ENCODE results near the gene ISCA1.

The ISCA1 gene

DNA sequence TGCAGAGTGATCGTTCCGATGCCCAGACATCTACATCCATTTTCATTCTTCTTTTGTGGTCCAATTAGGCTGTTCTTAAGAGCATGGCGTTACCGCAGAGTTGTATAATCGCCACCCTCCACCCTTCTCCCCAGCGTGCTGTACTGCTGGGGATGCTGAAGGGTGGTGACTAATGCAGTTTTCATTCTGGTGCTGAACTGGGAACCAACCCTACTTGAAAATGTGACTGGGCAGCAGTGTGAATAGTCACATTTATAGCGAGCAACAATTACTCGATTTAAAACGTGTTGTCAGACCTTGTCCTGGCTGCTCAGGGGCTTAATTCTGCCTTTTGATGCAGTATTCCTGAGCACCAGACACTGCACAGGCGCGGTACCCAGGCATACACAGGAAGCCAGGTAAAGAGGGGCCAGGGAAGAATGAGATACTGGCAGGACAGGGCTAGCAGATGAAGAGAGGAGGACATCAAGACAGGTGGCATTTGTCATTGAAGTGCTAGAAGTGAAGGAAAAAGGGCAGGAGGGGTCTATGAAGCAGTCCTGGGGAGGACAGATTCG is 719 bp upstream of the ISCA1 start:
- DNase-seq = no peak

DNA sequence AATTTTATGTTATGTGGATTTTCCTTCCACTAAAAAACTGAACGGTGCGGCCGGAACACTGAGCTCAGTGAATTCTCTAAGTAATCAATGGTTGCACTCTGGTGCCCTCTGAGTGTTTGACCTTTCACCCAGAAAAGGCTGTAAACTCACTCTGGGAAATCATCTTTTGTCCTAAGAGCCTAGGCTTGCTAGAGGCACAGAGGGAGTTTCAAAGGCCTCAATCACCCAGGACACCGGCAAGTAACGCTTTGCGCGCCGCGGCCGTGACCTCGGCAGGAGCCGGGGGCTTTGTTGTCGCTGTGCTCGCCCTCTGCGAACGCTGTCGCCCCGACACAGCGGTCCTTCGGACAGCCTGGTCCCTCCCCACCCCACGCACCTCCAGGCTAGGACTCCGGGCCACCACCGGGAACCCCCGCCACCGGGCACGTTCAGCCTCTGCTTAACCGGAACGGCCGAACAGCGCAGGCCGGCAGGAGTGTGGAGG is 703 bp downstream of the ISCA1 start:
- DNase-seq = no peak

DNA sequence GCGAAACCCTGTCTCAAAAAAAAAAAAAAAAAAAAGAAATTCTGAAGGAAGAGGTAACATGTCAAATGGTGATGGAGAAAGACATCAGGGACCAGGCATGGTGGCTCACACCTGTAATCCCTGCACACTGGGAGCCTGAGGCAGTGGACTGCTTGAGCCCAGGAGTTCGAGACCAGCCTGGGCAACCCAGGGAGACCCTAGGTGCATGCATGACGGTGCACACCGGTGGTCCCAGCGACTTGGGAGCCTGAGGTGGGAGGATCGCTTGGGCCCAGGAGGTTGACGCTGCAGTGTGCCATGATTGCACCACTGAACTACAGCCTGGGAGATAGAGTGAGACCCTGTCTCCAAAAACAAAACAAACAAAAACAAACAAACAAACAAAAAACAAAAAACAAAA is 1.8 kb downstream of the ISCA1 start:
- DNase-seq = no peak

DNA sequence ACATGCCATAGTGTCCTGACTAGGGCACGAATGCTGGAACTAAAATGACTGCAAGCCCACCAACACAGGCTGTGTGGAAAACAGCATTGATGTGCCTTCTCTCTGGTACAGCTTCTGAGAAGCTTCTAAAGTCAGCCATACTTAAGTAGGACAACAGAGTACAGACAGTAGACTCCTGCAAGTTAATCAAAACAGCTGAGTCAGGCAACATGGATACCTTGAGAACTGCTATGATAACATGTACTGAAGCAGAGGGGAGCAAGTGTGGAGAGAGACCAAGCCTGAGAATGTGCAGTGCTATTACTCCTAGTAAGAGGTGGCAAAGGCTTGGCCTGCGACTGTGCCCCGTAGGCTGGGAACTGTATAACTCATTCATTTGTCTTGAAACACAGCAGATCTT is 2.5 kb downstream of the ISCA1 start:
- DNase-seq = no peak

DNA sequence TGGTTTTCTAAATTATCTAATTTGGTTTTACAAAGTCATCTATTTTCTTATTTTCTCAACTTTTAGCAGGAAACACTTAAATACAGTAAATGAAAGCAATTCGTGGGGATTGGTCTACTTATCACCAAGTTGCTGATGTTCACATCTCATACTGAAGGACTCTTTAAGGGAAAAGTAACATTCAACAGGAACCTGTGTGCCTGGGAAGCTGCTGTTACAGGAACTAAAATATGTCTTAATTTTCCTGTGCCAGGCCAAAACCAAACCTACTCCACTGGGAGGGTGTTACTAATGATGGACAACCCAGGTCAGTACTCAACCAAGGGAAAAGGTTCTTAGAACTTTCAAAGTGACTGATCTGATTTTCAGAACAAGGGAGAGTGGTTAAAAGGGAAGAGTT is 5.3 kb downstream of the ISCA1 start:
- no peak for DNase-seq

DNA sequence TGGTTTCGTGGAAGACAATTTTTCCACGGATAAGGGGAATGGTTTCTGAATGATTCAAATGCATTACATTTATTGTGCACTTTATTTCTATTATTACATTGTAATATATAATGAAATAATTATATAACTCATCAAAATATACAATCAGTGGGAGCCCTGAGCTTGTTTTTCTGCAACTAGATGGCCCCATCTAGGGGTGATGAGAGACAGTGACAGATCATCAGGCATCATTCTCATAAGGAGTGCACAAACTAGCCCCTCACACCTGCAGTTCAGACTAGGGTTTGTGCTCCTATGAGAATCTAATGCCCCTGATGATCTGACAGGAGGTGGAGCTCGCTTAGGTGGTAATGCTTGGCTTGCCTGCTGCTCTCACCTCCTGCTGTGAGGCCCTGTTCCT is 6.4 kb downstream of the ISCA1 start:
- DNase-seq = no peak

DNA sequence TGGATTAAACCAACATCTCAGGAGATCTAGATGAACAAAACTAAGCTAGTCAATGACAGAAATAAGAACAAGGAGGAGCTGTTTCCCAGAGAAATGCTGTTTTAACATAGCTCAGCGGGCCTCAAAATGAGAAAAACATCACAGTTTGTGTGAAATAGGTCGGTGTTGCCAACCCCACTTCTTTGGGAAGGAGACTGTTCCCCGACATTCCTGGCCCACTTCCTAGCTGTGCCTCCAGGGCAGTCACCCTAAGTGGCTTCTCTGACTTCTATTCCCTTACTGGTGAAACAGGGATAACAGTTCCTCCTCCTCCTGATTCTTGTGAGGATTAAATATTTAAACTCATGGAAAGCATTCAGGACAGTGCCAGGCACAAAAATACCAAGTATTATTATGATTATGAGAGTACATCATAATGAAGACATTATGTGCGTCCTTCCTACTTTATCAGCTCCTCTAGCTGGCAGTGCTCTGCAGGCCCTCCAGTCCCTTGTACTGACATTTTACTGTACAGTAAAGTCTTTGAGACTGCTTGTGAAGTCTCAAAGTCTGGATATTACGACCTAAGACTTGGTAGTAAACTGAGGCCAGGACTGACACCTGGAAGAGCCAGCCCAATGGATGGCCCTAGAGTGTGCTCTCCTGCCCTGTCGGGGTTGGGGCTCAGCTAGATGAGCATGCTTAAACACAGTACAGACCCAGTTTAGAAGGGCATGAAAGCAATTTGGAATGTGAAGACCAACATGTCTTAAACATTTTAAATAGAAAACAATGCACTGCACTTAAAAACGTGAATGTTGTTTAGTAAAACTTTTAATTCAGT is 7.3 kb downstream of the ISCA1 start:
- DNase-seq = no peak

DNA sequence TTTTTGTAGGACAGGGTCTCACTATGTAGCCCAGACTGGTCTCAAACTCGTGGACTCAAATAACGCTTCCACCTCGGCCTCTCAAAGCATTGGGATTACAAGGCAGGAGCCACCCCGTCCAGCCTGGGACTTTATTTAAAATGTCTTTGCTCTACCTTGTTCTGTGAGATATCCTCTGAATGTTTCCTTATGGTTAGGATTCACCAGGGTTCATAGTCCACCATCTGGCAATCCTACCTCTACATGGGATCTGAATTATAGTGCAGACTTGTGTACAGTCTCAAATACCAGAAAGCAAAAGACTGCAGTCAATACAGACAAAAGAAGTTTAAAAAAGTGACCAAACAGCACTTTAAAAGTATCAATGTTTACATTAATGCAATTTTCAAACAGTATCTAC is 10.1 kb downstream of the ISCA1 start:
- no peak for DNase-seq

DNA sequence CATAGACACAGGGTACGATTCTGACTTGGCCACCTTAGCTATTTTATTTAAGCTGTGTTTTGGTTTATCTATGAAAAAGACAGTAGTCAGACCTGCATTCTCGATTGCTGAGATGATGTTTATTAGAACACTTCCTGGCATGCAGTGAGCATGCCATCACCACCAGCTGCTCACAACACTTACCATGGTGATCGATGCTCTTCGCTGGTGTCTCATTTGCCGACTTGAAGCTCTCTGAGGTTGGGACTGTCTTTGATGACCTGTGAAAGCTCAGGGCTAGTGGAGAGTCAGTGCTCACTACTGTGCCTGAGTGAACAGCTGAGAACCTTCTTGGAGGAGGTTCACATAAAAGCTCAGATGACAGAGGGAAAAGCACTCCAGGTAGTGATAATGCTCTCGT is 18.5 kb downstream of the ISCA1 start:
- DNase-seq = no peak

DNA sequence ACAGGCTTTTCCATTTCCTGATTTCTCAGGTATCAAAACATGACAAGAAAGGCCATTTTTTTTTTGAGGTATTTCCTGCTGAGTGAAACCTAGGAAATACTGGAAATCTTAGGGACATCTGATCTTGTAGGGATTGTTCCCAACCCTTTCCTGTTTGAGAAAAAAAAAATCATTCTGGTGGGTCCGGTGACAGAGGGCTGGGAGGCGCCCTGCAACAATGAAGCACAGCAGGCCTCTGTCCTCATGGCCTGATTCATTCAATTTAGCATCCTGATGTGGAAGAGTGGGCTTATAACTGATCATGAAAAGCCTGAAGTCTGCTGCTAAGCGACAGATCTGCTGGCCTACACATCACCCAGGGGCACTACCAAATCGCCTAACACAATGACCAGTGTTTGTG is 19.8 kb downstream of the ISCA1 start:
- DNase-seq = no peak

DNA sequence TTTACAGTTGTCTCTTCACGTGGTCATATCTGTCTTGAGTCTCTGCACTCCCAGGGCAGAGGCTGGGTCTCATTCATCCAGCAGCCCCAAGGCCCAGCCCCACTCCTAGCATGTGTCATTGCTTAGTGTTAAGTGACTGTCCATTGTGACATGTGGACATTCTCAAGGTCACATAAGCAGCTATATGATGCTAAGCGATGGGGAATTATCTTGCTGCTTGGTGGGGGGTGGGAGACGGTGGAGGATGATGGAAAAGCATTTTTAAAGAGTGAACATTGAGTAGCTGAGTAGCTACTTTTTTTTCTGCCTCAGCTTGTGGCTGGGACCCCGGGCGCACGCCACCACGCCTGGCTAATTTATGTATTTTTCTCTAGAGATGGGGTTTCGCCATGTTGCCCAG is 22.8 kb downstream of the ISCA1 start, which contains the start of gene C9orf153:
Gene C9orf153 (minus strand): TSS at position 101 of the 400 bp plus-strand sequence. CDS start 30,054 bp downstream, outside the sequence.
- no peak for DNase-seq

DNA sequence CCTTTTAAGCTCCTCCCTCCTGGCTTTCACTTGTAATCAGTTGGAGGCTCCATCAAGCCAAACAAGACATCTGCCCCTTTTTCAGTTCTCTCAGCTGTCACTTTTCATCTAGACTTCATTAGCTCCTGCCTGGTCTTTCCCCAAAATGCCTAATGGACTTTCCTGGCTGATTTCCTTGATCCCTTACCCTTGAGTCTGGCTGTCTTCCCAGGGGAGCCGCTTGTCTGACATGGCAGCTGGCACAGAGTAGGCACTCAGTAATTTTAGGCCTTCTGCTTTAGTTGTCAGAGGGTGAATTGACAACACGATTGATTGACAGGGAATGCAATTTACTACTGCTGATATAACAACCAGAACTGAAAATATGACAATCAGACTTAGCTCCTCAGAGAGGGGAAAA is 24.9 kb downstream of the ISCA1 start:
- DNase-seq = no peak

DNA sequence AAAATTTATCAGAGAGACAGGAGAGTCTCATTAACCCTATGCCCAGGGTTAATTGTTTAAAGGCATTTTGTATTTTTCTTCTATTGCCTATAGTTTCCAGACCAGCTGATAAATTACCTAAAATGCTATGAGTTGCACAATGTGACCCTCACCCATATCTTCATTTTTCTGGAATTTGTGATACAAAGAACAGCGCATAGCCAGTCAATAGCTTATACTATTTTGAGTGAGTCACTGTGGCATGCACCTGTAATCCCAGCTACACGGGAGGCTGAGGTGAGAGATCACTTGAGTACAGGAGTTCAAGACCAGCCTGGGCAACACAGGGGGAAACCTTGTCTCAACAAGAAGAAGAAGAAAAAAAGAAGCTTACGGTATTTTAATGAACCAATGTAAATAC is 25.7 kb downstream of the ISCA1 start:
- no peak for DNase-seq

DNA sequence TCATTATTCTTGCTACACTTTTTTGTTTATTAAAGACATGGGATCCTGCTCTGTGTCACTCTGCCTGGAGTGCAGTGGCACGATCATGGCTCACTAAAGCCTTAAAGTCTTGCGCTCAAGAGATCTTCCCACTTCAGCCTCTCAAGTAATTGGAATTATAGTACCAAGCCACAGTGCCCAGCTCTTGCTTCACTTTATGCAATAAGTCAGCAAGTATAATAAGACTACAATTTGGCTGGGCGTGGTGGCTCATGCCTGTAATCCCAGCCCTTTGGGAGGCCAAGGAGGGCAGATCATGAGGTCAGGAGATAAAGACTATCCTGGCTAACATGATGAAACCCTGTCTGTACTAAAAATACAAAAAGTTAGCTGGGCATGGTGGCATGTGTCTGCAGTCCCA is 28.8 kb downstream of the ISCA1 start:
- no peak for DNase-seq

DNA sequence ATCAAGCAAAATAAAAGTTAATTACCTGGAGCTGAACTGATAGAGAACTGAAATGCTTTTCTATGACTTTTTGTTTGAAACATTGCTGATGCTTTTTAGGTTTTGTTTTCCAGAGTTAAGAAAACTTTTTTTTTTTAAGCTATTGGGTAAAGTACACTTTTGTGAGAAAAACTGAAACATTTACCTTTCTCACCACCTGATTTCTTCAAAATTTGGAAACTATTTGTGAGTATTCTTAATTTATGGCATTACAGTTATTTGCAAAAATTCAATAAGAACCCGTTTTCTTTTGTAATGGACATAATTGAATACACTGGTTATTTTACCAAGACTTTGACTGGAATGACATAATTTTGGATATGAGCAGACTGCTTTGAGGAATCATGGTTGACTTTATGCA is 29.5 kb downstream of the ISCA1 start:
- DNase-seq = no peak

DNA sequence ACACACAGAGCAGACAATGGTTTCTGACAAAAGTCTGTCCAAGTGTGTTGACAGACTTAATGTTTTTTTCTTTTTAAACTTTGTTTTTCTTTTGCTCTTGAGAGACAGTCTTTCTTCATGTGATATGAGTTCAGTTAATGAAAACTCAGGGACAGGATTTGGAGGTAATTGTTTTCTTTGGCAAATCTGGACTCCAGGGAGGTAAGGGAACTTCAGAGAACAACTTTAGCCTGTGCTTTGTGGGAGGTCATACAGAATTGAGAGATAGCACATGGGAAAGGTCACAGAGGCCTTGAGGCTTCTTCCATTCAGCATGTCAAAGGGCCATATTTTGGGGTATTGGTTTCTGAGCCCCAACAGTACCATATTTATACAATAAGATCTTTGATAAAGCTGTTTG is 32.2 kb downstream of the ISCA1 start:
- no peak for DNase-seq

DNA sequence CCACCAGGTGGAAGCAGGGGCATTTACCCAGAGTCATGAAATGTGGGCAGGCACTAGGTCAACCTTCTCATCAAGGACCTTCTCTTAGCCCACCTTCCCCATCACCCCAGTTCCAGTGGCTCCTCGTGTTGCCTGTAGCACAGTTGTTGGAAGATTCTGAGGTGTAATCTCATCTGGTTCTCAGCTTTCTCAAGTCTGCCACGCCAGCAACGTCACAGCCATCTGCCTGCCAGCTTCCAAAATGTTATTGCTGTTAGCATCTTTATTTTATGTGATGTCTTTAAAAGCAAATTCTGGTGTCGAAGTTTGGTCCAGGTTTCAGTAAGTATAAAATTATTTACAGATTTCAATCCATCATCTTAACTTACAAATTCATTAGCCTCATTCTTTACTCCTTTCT is 33.6 kb downstream of the ISCA1 start:
- DNase-seq = no peak

DNA sequence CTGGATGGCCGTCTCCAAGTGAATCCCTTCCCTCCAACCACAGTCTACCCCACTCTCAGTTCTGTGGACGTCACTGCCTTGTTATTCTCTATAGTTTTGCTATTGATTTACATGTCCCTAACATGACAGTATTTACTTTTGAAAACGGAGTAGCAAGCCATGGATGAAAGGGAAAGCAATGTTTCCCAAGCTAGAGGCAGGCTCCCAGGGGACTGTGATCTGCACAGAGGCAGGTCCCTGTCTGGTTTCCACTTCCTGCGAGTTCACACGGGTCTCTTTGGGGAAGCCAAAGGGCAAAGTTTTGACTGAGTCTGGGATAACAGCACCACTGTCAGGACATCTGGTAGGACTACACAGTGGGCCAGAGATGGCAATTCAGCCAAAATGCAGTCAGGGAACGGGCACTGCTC is 35.6 kb downstream of the ISCA1 start:
- DNase-seq = no peak

DNA sequence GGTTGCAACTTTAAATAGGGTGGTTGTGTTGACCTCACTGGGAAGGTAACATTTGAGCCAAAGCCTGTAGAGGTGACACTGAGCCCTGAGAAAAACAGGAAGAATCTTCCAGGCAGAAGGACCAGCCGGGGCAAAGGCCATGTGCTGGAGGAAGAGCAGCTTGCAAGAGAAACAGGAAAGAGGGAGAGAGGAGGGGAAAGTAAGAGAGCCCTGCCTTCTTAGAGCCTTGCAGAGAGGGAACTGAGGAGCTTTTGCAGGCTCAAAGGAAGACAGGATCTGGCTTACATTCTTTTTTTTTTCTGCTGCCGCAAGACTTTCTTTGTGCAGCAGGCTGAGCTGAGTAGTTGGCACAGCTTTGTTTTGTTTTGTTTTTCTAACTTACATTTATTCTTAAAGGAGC is 40.3 kb downstream of the ISCA1 start:
- DNase-seq = no peak

DNA sequence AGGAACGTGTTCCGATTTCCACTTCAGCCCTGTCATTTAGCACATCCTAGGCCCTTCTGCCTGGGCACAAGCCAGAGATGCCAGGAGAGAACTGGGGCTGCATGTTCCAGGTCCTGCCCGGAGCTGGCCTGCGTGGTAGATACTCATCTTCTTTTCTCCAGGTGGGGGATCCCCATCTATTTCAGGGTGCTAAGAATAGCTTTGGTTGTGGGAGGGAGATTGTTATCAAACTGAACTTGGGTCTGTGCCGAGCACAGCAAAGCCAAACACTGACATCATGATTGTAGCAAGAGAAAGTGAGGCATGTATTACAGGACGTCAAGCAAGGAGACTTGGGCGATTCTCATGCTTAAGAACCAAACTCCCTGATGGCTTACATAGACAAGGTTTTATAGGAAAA is 41.1 kb downstream of the ISCA1 start:
- no peak for DNase-seq

DNA sequence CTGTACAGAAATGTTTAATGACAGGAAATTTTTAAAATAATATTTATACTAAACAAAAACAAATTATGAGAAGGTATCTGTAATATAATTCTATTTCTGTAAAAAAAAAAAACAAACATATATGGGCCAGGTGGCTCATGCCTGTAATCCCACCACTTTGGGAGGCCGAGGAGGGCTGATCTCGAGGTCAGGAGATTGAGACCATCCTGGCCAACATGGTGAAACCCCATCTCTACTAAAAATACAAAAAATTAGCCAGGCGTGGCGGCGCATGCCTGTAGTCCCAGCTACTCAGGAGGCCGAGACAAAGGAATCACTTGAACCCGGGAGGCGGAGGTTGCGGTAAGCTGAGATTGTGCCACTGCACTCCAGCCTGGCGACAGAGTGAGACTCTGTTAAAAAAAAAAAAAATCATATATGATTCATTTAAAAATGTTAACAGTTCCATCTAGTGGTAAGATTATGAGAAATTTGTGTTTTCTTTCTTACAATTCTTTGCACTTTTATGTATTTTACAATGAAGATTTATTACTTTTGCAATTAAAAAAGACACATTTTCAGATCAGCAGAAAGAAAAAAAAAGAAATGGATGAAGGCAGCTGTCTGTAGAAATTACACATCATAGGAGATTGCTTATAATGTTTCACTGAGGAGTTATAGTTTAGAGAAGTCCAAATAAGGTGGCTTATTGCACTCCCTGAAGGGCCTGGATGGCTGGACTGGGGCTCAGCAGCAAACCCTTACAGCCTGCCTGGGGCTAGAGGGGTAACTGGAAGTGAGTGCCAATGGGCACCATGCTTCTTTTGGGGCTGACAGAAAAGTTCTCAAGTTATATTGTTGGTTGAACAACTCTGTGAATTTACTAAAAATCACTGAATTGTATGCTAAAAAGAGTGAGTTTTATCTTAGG is 43.2 kb downstream of the ISCA1 start:
- no peak for DNase-seq

DNA sequence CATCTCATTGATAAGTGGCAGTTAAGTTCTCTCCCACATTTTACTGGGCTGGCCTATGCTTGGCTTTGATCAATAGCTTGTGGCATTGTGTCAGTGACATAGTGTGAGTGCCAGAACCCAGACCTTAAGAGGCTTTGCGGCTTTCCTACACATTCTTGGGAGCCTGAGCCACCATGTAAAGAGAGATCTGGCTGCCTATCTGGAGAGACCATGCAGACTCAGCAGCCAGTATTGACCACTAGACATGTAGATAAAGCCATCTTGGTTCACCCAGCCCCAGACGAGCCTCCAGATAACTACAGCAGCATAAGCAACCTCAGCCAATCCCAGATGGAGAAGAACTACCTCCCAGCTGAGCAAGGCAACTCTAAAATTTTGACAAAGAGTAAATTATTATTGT is 51.5 kb downstream of the ISCA1 start:
- no peak for DNase-seq

DNA sequence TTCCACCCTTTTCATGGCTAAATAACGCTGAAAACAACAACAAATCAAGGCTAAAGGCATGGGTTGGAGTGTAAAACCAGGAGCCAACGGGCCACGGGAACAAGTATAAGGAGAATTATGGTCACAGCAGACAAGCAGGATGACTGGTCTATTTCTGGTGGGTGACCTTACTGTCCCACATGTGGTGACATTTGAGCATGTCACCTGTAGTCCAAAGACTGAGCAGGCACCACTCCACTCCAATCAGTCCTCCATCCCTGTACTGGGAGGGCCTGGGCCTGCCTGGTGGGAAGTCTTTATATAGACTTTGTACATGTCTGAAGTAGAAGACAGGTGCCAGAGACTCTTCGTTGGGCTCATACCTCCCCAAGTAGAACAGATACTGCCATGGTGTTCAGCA is 59.7 kb downstream of the ISCA1 start:
- DNase-seq = no peak

DNA sequence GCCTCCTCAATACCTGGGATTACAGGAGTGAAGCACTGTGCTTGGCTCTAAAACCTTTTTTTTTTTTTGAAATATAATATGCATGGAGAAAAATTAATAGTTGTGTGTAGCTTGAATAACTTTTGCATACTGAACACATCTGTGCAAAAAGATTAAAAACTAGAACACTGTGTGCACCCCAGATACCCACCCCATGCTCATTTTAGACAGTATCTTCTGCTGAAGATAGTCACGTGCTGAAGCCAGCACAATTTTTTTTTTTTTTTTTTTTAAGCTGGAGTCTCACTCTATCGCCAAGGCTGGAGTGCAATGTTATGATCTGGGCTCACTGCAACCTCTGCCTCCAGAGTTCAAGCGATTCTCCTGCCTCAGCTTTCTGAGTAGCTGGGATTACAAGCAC is 62.7 kb downstream of the ISCA1 start:
- no peak for DNase-seq

Measured in activated T-cell treated with anti-CD3 and anti-CD28 coated beads for 4 hours (primary cell).